ENCODE results near the gene JAKMIP1. TPM values are rescaled to one million over a fixed set of nuclear protein-coding genes. Genes with fewer than 3 reads are reported as not detected.

Gene JAKMIP1
- total RNA-seq, 4 donors from 2014 or later = 0.67 to 1.3 (median 1.1) TPM

GRCh38 chr4:6054162-6054922, 146.0 kb downstream of the JAKMIP1 start:
- Histone ChIP-seq H3K27ac (no peak overlapping the region), H3K4me3 (no peak overlapping the region), H3K27me3 (peaks cover 0 to 21% (median 0%) of the 10 kb centered on the region in 4 donors), H3K9me3 (peaks cover 7 to 32% (median 30%) of the 10 kb centered on the region in 3 donors), H3K4me1 (peaks cover 0 to 11% (median 0%) of the 10 kb centered on the region in 3 donors), H3K36me3 (no peaks in the 10 kb centered on the region)
- DNase-seq = no peak
- WGBS, 2 donors = 78 to 87% methylated on average over 5 to 6 of the region's 16 CpGs
- TF ChIP-seq POLR2A (IDR thresholded peaks at IDR 0.05) = no peak
- TF ChIP-seq CTCF (IDR thresholded peaks at IDR 0.05) = no peak
- intact Hi-C loops (cut with DNase I) = no loop called here

GRCh38 chr4:6052679-6053078, 147.7 kb downstream of the JAKMIP1 start:
- peaks cover 0 to 21% (median 0%) of the 10 kb centered on the region in 4 donors for H3K27me3 ChIP-seq
- no peaks in the 10 kb centered on the region for H3K36me3 ChIP-seq
- H3K27ac ChIP-seq = no peak overlapping the region
- H3K4me3 ChIP-seq = no peak overlapping the region
- DNase-seq = no peak
- peaks cover 0 to 15% (median 13%) of the 10 kb centered on the region in 3 donors for H3K9me3 ChIP-seq
- intact Hi-C loops (cut with DNase I) = no loop called here
- 58 to 59% methylated on average over 5 to 6 of the region's 6 CpGs for WGBS, 2 donors
- TF ChIP-seq POLR2A (IDR thresholded peaks at IDR 0.05) (no peak), CTCF (IDR thresholded peaks at IDR 0.05) (no peak)
- H3K4me1 ChIP-seq = peaks cover 0 to 11% (median 0%) of the 10 kb centered on the region in 3 donors

- H3K4me1 ChIP-seq = peaks cover 0 to 11% (median 0%) of the 10 kb centered on the region in 3 donors
- H3K27me3 ChIP-seq = peaks cover 0 to 38% (median 0%) of the 10 kb centered on the region in 4 donors
- no peak overlapping the region for H3K27ac ChIP-seq
- H3K9me3 ChIP-seq = no peaks in the 10 kb centered on the region
- TF ChIP-seq POLR2A (IDR thresholded peaks at IDR 0.05) (no peak), CTCF (IDR thresholded peaks at IDR 0.05) (no peak)
- H3K36me3 ChIP-seq = no peaks in the 10 kb centered on the region
- WGBS, 2 donors = 58 to 63% methylated on average over 15 to 16 of the region's 17 CpGs
- DNase-seq = no peak
- no peak overlapping the region for H3K4me3 ChIP-seq
- intact Hi-C loops (cut with DNase I) = no loop called here
Measured at GRCh38 chr4:6050551-6050950, 149.8 kb downstream of the JAKMIP1 start.

GRCh38 chr4:6049985-6050384, 150.4 kb downstream of the JAKMIP1 start:
- Histone ChIP-seq H3K27me3 (peaks cover 0 to 43% (median 0%) of the 10 kb centered on the region in 4 donors), H3K27ac (no peak overlapping the region), H3K36me3 (no peaks in the 10 kb centered on the region), H3K9me3 (no peaks in the 10 kb centered on the region), H3K4me3 (no peak overlapping the region), H3K4me1 (peaks cover 0 to 11% (median 0%) of the 10 kb centered on the region in 3 donors)
- WGBS, 2 donors = 70 to 87% methylated on average over 6 to 7 of the region's 8 CpGs
- no peak for DNase-seq
- intact Hi-C loops (cut with DNase I) = no loop called here
- TF ChIP-seq CTCF (IDR thresholded peaks at IDR 0.05) (no peak), POLR2A (IDR thresholded peaks at IDR 0.05) (no peak)

- Histone ChIP-seq H3K36me3 (no peaks in the 10 kb centered on the region), H3K27ac (no peak overlapping the region), H3K4me3 (no peak overlapping the region), H3K9me3 (no peaks in the 10 kb centered on the region), H3K27me3 (peaks cover 0 to 50% (median 0%) of the 10 kb centered on the region in 4 donors), H3K4me1 (peaks cover 0 to 11% (median 0%) of the 10 kb centered on the region in 3 donors)
- WGBS, 2 donors = 78 to 88% methylated on average over 5 to 6 of the region's 12 CpGs
- intact Hi-C loops (cut with DNase I) = no loop called here
- no peak for DNase-seq
- no peak for TF ChIP-seq CTCF (IDR thresholded peaks at IDR 0.05)
- no peak for TF ChIP-seq POLR2A (IDR thresholded peaks at IDR 0.05)
Measured at GRCh38 chr4:6049278-6049677, 151.1 kb downstream of the JAKMIP1 start.

All from esophagus squamous epithelium (tissue), 5 donors.